PC-9 (cell line): ENCODE results near the gene CCL4. TPM values are rescaled to one million over a fixed set of nuclear protein-coding genes. Genes with fewer than 3 reads are reported as not detected.

ENCODE experiments used
- BruUV-seq: library from RNA; stranded (reverse); fragments of 400-500 nt; replicated peaks from 2 replicates; lab custom pipeline; 2021; lab: Mats Ljungman, UMichigan
- CTCF ChIA-PET: fragments of 300-600 bp; sonication (Branson Sonifier 250); formaldehyde crosslinking; loops from one replicate; lab custom pipeline; 2022; ENCODE audit warnings: antibody characterized with exemption; lab: Charles Lee
- POLR2A ChIA-PET: fragments of 300-600 bp; sonication (Branson Sonifier 250); formaldehyde crosslinking; loops from one replicate; lab custom pipeline; 2022; ENCODE audit warnings: antibody characterized with exemption; ENCODE audit not compliant: unreplicated experiment; lab: Charles Lee
- DNase-seq, 2 experiments: peaks; one replicate each; pipeline versions ENCODE4 v3.0.0 to v3.0.0-alpha.2; 2015 to 2022; ENCODE audit warnings: mixed read lengths in 1 of 2
- H2AFZ ChIP-seq: fragments of 200-600 bp; sonication (generic); 2 replicates; pipeline ENCODE4 v1.8.1; 2017; ENCODE audit warnings: antibody characterized with exemption
- H3F3A ChIP-seq: fragments of 200-600 bp; sonication (generic); 2 replicates; pipeline ENCODE4 v1.8.1; 2017; ENCODE audit warnings: antibody characterized with exemption, mild to moderate bottlenecking, low read depth; ENCODE audit not compliant: insufficient read depth
- H3K27ac ChIP-seq: fragments of 200-600 bp; sonication (generic); 2 replicates; pipeline ENCODE4 v1.6.1; 2016; ENCODE audit warnings: mixed run types
- H3K27me3 ChIP-seq: fragments of 200-600 bp; sonication (generic); 2 replicates; pipeline ENCODE4 v1.6.1; 2016; ENCODE audit warnings: low read depth, mixed run types; ENCODE audit not compliant: insufficient read depth
- H3K36me3 ChIP-seq: fragments of 200-600 bp; sonication (generic); 2 replicates; pipeline ENCODE4 v1.6.1; 2016; ENCODE audit warnings: low read depth, mixed run types
- H3K4me1 ChIP-seq: fragments of 200-600 bp; sonication (generic); replicated peaks from 2 replicates; pipeline ENCODE4 v1.6.1; 2016; ENCODE audit warnings: mixed run types; ENCODE audit not compliant: insufficient read depth
- H3K4me2 ChIP-seq: fragments of 200-600 bp; sonication (generic); 2 replicates; pipeline ENCODE4 v1.6.1; 2017; ENCODE audit warnings: mixed run types
- H3K4me3 ChIP-seq: fragments of 200-600 bp; sonication (generic); 2 replicates; pipeline ENCODE4 v1.6.1; 2016; ENCODE audit warnings: mixed run types
- H3K79me2 ChIP-seq: fragments of 200-600 bp; sonication (generic); 2 replicates; pipeline ENCODE4 v1.6.1; 2017; ENCODE audit warnings: low read depth, mixed run types
- H3K9me2 ChIP-seq: fragments of 200-600 bp; sonication (generic); 2 replicates; pipeline ENCODE4 v1.8.1; 2017; ENCODE audit warnings: mild to moderate bottlenecking; ENCODE audit not compliant: insufficient read depth
- H3K9me3 ChIP-seq: fragments of 200-600 bp; sonication (generic); 2 replicates; pipeline ENCODE4 v1.8.1; 2016; ENCODE audit warnings: low read depth; ENCODE audit not compliant: insufficient read depth
- H4K20me1 ChIP-seq: fragments of 200-600 bp; sonication (generic); 2 replicates; pipeline ENCODE4 v1.8.1; 2017; ENCODE audit not compliant: insufficient read depth
- EZH2 ChIP-seq: fragments of 200-600 bp; sonication (generic); IDR thresholded peaks from 2 replicates; pipeline ENCODE4 v1.8.0; 2017; ENCODE audit warnings: antibody characterized with exemption, low read depth
- intact Hi-C: fragments of 100-400 bp; cut with micrococcal nuclease; formaldehyde crosslinking; loops from one replicate; pipeline ENCODE4 v1.10.0; 2022; ENCODE audit not compliant: unreplicated experiment
- total RNA-seq: library from RNA; stranded (reverse); gene quantifications from 2 replicates; pipeline ENCODE4 v1.2.3, GENCODE V29; 2021
- TF ChIP-seq, protein P1 (sequence below): fragments of 200-600 bp; sonication (generic); conservative IDR thresholded peaks from 2 replicates; pipeline ENCODE4 v1.6.1; 2017; ENCODE audit warnings: mixed run types, antibody characterized with exemption, mild to moderate bottlenecking, moderate library complexity

The CCL4 gene
- total RNA-seq, 1 experiment from 2014 or later, result not detected

- ChIA-PET CTCF (no interaction called here), POLR2A (no interaction called here)
- DNase-seq, result no peak
- H3K9me2 ChIP-seq, result no peaks in the 10 kb centered on the region
- no peaks in the 10 kb centered on the region for H4K20me1 ChIP-seq
- no TSS peak for BruUV-seq
- intact Hi-C loops, result no loop called here
- TF ChIP-seq EZH2, result no peak
- TF ChIP-seq, protein P1, sequence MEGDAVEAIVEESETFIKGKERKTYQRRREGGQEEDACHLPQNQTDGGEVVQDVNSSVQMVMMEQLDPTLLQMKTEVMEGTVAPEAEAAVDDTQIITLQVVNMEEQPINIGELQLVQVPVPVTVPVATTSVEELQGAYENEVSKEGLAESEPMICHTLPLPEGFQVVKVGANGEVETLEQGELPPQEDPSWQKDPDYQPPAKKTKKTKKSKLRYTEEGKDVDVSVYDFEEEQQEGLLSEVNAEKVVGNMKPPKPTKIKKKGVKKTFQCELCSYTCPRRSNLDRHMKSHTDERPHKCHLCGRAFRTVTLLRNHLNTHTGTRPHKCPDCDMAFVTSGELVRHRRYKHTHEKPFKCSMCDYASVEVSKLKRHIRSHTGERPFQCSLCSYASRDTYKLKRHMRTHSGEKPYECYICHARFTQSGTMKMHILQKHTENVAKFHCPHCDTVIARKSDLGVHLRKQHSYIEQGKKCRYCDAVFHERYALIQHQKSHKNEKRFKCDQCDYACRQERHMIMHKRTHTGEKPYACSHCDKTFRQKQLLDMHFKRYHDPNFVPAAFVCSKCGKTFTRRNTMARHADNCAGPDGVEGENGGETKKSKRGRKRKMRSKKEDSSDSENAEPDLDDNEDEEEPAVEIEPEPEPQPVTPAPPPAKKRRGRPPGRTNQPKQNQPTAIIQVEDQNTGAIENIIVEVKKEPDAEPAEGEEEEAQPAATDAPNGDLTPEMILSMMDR, result no peak
- no peaks in the 10 kb centered on the region for H3K9me3 ChIP-seq
- no peaks in the 10 kb centered on the region for H3K4me1 ChIP-seq
- no peak overlapping the region for H2AFZ ChIP-seq
- no peaks in the 10 kb centered on the region for H3K79me2 ChIP-seq
- no peak overlapping the region for H3K4me2 ChIP-seq
- H3K27ac ChIP-seq, result no peak overlapping the region
- H3K4me3 ChIP-seq, result no peak overlapping the region
- peaks cover 57% of the 10 kb centered on the region for H3K27me3 ChIP-seq
- H3K36me3 ChIP-seq, result no peaks in the 10 kb centered on the region
- H3F3A ChIP-seq, result no peaks in the 10 kb centered on the region
These were observed 39.2 kb downstream of the CCL4 start for GRCh38 chr17:36142806-36143205.

- no peaks in the 10 kb centered on the region for H3K9me2 ChIP-seq
- no peaks in the 10 kb centered on the region for H3K79me2 ChIP-seq
- H3K4me2 ChIP-seq, result no peak overlapping the region
- H3K4me3 ChIP-seq, result no peak overlapping the region
- DNase-seq, result no peak
- no peaks in the 10 kb centered on the region for H3K36me3 ChIP-seq
- POLR2A ChIA-PET, result no interaction called here
- H3K9me3 ChIP-seq, result no peaks in the 10 kb centered on the region
- BruUV-seq, result no TSS peak
- intact Hi-C loops, result no loop called here
- no peak overlapping the region for H3K27ac ChIP-seq
- TF ChIP-seq, protein P1, result no peak
- no peak for TF ChIP-seq EZH2
- no peaks in the 10 kb centered on the region for H3K4me1 ChIP-seq
- H4K20me1 ChIP-seq, result no peaks in the 10 kb centered on the region
- H2AFZ ChIP-seq, result no peak overlapping the region
- H3K27me3 ChIP-seq, result peaks cover 48% of the 10 kb centered on the region
- CTCF ChIA-PET, result no interaction called here
- H3F3A ChIP-seq, result no peaks in the 10 kb centered on the region
These were observed 40.4 kb downstream of the CCL4 start for GRCh38 chr17:36144014-36144413.

GRCh38 chr17:36144981-36145729, 41.5 kb downstream of the CCL4 start:
- no peaks in the 10 kb centered on the region for H3K79me2 ChIP-seq
- peaks cover 58% of the 10 kb centered on the region for H3K27me3 ChIP-seq
- H3F3A ChIP-seq, result no peaks in the 10 kb centered on the region
- no TSS peak for BruUV-seq
- no peak overlapping the region for H3K27ac ChIP-seq
- TF ChIP-seq EZH2, result no peak
- TF ChIP-seq, protein P1, result no peak
- no peak overlapping the region for H2AFZ ChIP-seq
- H3K9me3 ChIP-seq, result no peaks in the 10 kb centered on the region
- H3K4me3 ChIP-seq, result no peak overlapping the region
- CTCF ChIA-PET, result no interaction called here
- no peak overlapping the region for H3K4me2 ChIP-seq
- H3K36me3 ChIP-seq, result no peaks in the 10 kb centered on the region
- H3K4me1 ChIP-seq, result no peaks in the 10 kb centered on the region
- H3K9me2 ChIP-seq, result no peaks in the 10 kb centered on the region
- no peaks in the 10 kb centered on the region for H4K20me1 ChIP-seq
- POLR2A ChIA-PET, result no interaction called here
- intact Hi-C loops, result loop anchor here (5.0 kb wide), 1 partner anchor 398 kb away; no protein-coding TSS in a partner anchor
- no peak for DNase-seq
